HL-60 (cell line): ENCODE data around the gene CACNA2D3.

Source experiments
- DNase-seq, 2 experiments: peaks; one replicate each; pipeline ENCODE4 v3.0.0-alpha.2; 2010 to 2020; ENCODE audit warnings: low read depth in 1 of 2, low spot score in 1 of 2
- H3K27ac ChIP-seq: fragments of 250-450 bp; sonication (Bioruptor Pico); replicated peaks from 2 replicates; pipeline ENCODE4 v1.5.1; 2020; ENCODE audit warnings: mild to moderate bottlenecking, moderate library complexity
- H3K27me3 ChIP-seq: fragments of 250-450 bp; sonication (Bioruptor Pico); 2 replicates; pipeline ENCODE4 v1.5.1; 2021; ENCODE audit warnings: mild to moderate bottlenecking, moderate library complexity; ENCODE audit not compliant: insufficient read depth, poor library complexity, severe bottlenecking
- H3K4me3 ChIP-seq: replicated peaks from 2 replicates; pipeline ENCODE4 v1.5.1; 2011; ENCODE audit warnings: mild to moderate bottlenecking, control low read depth, low read length; ENCODE audit not compliant: insufficient read depth
- GABPA ChIP-seq: IDR thresholded peaks from 2 replicates; pipeline ENCODE4 v1.6.1; 2012; ENCODE audit warnings: low read depth
- POLR2AphosphoS5 ChIP-seq: IDR thresholded peaks from 2 replicates; pipeline ENCODE4 v1.6.1; 2012; ENCODE audit warnings: low read depth
- REST ChIP-seq: IDR thresholded peaks from 2 replicates; pipeline ENCODE4 v1.6.1; 2012; ENCODE audit warnings: low read depth; ENCODE audit not compliant: insufficient replicate concordance
- SPI1 ChIP-seq: IDR thresholded peaks from 2 replicates; pipeline ENCODE4 v1.6.1; 2012; ENCODE audit warnings: low read depth, mild to moderate bottlenecking, borderline replicate concordance
- TF ChIP-seq, protein P1 (sequence below): IDR thresholded peaks from one replicate; pipeline ENCODE4 v1.5.1; 2011; ENCODE audit warnings: low read length, control low read depth, inconsistent platforms; ENCODE audit not compliant: insufficient read depth

Gene CACNA2D3

DNA sequence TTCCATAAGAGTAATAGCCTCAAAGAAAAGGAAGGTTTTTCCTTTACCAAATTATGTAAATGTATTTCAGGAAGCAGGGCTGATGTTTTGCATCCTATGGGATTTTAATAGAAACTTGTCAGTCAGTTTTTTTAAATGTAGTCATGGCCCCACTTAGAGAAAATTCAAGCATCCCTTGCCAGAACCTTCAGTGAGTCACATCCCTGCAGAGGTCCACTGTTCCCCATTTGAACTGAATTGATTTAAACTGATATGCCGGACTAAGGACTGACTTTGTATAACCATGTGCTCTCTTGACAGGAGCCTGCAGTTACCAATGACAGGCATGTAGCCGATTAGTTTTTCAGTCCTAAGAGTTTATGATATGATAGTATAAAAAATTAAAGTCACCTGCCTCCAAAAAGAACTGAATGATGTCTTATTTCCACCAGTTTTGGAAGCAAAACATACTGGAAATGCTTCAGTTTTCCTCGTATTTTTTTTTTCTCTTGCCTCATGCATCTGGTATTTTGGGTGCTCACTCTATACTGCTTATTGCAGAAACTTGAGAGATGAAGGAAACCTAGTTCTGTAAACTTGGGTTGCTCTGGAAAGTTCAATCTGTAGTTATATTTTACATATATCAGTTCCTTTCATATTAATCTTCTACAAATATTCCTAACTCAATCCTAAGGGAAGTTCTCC is 774.8 kb downstream of the CACNA2D3 start:
- H3K27ac ChIP-seq: no peak overlapping the region
- H3K4me3 ChIP-seq: no peak overlapping the region
- TF ChIP-seq SPI1 (no peak), REST (no peak), POLR2AphosphoS5 (no peak), GABPA (no peak)
- TF ChIP-seq, protein P1, sequence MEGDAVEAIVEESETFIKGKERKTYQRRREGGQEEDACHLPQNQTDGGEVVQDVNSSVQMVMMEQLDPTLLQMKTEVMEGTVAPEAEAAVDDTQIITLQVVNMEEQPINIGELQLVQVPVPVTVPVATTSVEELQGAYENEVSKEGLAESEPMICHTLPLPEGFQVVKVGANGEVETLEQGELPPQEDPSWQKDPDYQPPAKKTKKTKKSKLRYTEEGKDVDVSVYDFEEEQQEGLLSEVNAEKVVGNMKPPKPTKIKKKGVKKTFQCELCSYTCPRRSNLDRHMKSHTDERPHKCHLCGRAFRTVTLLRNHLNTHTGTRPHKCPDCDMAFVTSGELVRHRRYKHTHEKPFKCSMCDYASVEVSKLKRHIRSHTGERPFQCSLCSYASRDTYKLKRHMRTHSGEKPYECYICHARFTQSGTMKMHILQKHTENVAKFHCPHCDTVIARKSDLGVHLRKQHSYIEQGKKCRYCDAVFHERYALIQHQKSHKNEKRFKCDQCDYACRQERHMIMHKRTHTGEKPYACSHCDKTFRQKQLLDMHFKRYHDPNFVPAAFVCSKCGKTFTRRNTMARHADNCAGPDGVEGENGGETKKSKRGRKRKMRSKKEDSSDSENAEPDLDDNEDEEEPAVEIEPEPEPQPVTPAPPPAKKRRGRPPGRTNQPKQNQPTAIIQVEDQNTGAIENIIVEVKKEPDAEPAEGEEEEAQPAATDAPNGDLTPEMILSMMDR: no peak
- no peaks in the 10 kb centered on the region for H3K27me3 ChIP-seq
- no peak for DNase-seq

DNA sequence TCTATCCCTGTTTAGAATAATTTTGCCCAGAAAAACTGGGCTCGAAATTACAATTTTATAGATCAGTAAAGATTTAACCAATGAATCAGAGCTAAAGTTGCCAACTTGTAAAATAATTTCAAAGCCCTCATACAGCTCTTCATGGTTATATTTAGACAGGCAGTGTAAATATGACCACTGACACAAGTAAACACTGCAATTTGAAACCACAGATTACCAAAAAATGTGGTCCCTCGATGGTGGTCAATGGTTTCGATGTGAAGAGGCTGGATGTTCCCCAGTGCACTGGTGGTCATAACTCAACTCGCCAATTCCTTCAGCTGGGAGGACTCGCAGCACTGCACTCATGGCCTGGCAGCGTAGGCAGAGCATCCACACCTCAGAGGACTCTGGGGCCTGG is 776.9 kb downstream of the CACNA2D3 start:
- TF ChIP-seq REST: no peak
- TF ChIP-seq GABPA: no peak
- TF ChIP-seq, protein P1: no peak
- no peak for TF ChIP-seq SPI1
- TF ChIP-seq POLR2AphosphoS5: no peak
- no peak overlapping the region for H3K4me3 ChIP-seq
- H3K27me3 ChIP-seq: no peaks in the 10 kb centered on the region
- no peak overlapping the region for H3K27ac ChIP-seq
- DNase-seq: no peak

DNA sequence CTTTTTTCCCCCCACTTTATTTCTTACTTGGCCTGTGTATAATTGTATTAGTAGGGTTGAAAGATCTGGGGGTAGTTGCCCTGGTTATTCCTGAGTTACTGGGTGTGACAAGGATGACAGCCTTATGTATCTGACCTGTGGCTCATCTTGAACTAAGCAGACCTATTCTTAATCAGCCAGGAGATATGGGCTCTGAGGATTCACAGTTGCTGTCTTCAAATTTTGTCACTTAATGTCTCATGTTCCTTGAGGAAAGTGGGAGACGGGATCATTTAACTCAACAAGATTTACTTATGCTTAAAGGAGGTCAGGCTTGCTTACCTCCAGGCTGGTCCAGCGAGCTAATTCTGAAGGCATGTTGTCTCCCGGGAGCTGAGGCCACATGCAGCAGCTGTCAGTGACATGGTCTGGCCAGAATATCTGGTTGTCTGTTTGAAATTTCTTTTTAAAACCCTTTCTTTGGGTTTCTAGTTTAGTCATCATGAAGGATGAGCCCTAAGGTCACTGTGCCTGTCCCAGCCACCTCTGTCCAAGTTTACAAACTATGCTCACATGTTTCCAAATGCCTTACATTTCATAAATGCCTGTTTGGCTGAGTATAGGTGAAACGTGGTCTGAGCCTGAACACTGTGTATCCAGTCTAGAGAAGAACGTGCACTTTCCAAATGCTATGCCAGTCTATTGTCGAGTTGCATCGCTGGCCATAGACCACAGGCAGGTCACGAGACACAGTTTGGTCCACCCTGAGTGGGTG is 778.7 kb downstream of the CACNA2D3 start:
- DNase-seq: no peak
- no peak for TF ChIP-seq POLR2AphosphoS5
- TF ChIP-seq REST: no peak
- TF ChIP-seq SPI1: no peak
- TF ChIP-seq GABPA: no peak
- TF ChIP-seq, protein P1: no peak
- H3K27ac ChIP-seq: no peak overlapping the region

More for the DNA sequence above, 778.7 kb downstream of the CACNA2D3 start:
- Histone ChIP-seq H3K4me3 (no peak overlapping the region), H3K27me3 (no peaks in the 10 kb centered on the region)
